CD4-positive, alpha-beta memory T cell (primary cell): ENCODE measurements around the gene PRLR. TPM values are rescaled to one million over a fixed set of nuclear protein-coding genes. Genes with fewer than 3 reads are reported as not detected.

Experiments
- CTCF ChIA-PET: fragments of 350-600 bp; sonication (Branson Sonifier 250); formaldehyde crosslinking; loops from one replicate; lab custom pipeline; 2021; ENCODE audit warnings: inconsistent platforms; ENCODE audit not compliant: partially characterized antibody; lab: Charles Lee
- POLR2A ChIA-PET: fragments of 350-600 bp; sonication (Branson Sonifier 250); formaldehyde crosslinking; loops from one replicate; lab custom pipeline; 2021; ENCODE audit not compliant: partially characterized antibody; lab: Charles Lee
- DNase-seq, 5 donors: peaks; one replicate each; pipeline versions ENCODE4 v3.0.0 to v3.0.0-alpha.2; 2020 to 2022; ENCODE audit warnings: mixed read lengths in 1 of 5
- H3K27ac ChIP-seq: one replicate; pipeline ENCODE4 v1.7.0; 2013; ENCODE audit warnings: low read depth, low read length
- H3K27me3 ChIP-seq: 2 replicates; pipeline ENCODE4 v1.7.0; 2013; ENCODE audit warnings: mild to moderate bottlenecking, low read length, moderate library complexity; ENCODE audit not compliant: insufficient read depth
- H3K36me3 ChIP-seq: 2 replicates; pipeline ENCODE4 v1.7.0; 2013; ENCODE audit warnings: mild to moderate bottlenecking, low read length, moderate library complexity; ENCODE audit not compliant: insufficient read depth
- H3K4me1 ChIP-seq: 2 replicates; pipeline ENCODE4 v1.7.0; 2013; ENCODE audit warnings: mild to moderate bottlenecking, low read length, moderate library complexity; ENCODE audit not compliant: insufficient read depth
- H3K4me3 ChIP-seq, 2 donors: one replicate each; pipeline ENCODE4 v1.7.0; 2013; ENCODE audit warnings: low read length in 2 of 2, mild to moderate bottlenecking in 1 of 2
- H3K9me3 ChIP-seq, 2 donors: one replicate each; pipeline ENCODE4 v1.7.0; 2013; ENCODE audit warnings: low read length in 2 of 2, control low read depth in 1 of 2; ENCODE audit not compliant: control insufficient read depth in 1 of 2
- H3K27ac Mint-ChIP-seq, 7 donors: one replicate each; pipeline ENCODE4 v1.8.0; 2020 to 2021; ENCODE audit warnings: mixed read lengths in 7 of 7, mild to moderate bottlenecking in 6 of 7, inconsistent platforms in 3 of 7, moderate library complexity in 3 of 7
- H3K27me3 Mint-ChIP-seq, 2 donors: one replicate each; pipeline ENCODE4 v1.8.0; 2020 to 2021; ENCODE audit warnings: mixed read lengths in 2 of 2
- H3K36me3 Mint-ChIP-seq, 2 donors: one replicate each; pipeline ENCODE4 v1.8.0; 2020 to 2021; ENCODE audit warnings: mixed read lengths in 2 of 2, inconsistent platforms in 1 of 2, mild to moderate bottlenecking in 1 of 2
- H3K4me1 Mint-ChIP-seq, 4 donors: one replicate each; pipeline ENCODE4 v1.8.0; 2020 to 2021; ENCODE audit warnings: mixed read lengths in 4 of 4, mild to moderate bottlenecking in 1 of 4
- H3K4me3 Mint-ChIP-seq, 8 donors: one replicate each; pipeline ENCODE4 v1.8.0; 2020 to 2021; ENCODE audit warnings: mixed read lengths in 8 of 8, mild to moderate bottlenecking in 7 of 8, moderate library complexity in 6 of 8, inconsistent platforms in 3 of 8
- H3K9me3 Mint-ChIP-seq, 8 donors: one replicate each; pipeline ENCODE4 v1.8.0; 2020 to 2021; ENCODE audit warnings: mixed read lengths in 8 of 8, mild to moderate bottlenecking in 5 of 8, inconsistent platforms in 3 of 8, moderate library complexity in 1 of 8
- intact Hi-C: fragments of 100-400 bp; cut with micrococcal nuclease; formaldehyde crosslinking; loops from one replicate; pipeline ENCODE4 v1.15.1; 2023
- polyA plus RNA-seq, 2 donors: library from polyadenylated mRNA; unstranded; fragments of 300-500 nt; fragmentation: Illumina TruSeq; gene quantifications; one replicate each; pipeline ENCODE4 v1.2.3, GENCODE V29; 2021
- total RNA-seq, 2 experiments: library from RNA; stranded (reverse); gene quantifications; one replicate each; pipeline ENCODE4 v1.2.3, GENCODE V29; 2021

PRLR gene
- total and polyA plus RNA-seq, 4 experiments from 2014 or later = not detected

DNA sequence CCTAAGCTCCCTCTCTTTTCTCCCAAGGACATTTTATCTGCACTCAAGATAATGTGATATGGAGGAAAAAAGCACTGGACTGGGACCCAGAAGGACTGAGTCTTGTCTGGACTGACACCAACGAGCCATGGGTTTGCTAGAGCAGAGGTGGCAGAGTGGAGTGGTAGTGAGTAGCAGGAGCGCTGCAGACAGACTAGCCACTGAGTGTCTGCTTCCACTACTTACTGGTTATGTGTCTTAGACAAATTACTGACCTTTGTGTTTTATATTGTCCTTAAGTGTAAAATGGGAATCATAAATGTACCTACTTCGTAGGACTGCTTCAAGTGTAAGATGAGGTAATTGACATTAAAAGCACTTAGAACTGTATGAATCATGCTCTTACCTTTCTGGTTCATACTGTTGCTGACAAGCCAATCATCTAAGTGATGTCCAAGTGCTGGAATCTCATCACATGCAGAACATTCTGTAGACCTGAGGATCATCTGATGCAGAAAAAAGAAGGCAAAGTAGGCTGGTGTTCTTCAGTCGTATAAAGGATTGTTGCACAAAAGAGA, 12.5 kb upstream of the PRLR start:
- no peak overlapping the region for H3K27ac Mint-ChIP-seq
- no peaks in the 10 kb centered on the region for H3K36me3 Mint-ChIP-seq

DNA sequence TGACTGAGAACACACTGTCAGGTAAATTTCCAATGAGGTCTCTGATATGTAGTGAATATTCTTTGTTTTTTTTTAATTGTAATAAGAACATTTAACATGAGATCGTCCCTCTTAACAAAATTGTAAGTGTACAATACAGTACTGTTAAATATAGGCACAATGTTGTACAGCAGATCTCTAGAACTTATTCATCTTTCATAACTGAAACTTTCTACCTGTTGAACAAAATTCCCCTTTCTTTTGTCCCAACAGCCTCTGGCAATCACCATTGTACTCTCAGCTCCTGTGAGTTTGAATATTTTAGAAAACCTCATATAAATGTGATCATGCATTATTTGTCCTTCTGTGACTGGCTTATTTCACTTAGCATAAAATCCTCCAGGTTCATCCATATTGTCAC, 10.6 kb upstream of the PRLR start:
- POLR2A ChIA-PET = no interaction called here
- intact Hi-C loops = no loop called here

More for the DNA sequence above, 12.5 kb upstream of the PRLR start:
- Mint-ChIP-seq H3K4me1 (no peaks in the 10 kb centered on the region), H3K4me3 (no peak overlapping the region), H3K9me3 (peaks cover 0 to 2% (median 0%) of the 10 kb centered on the region in 8 donors), H3K27me3 (peaks cover 5% of the 10 kb centered on the region in 2 donors)
- Histone ChIP-seq H3K9me3 (no peaks in the 10 kb centered on the region), H3K4me1 (no peaks in the 10 kb centered on the region), H3K27me3 (no peaks in the 10 kb centered on the region), H3K4me3 (no peak overlapping the region), H3K36me3 (no peaks in the 10 kb centered on the region), H3K27ac (no peak overlapping the region)
- ChIA-PET CTCF (no interaction called here), POLR2A (no interaction called here)
- intact Hi-C loops = no loop called here
- no peak for DNase-seq

DNA sequence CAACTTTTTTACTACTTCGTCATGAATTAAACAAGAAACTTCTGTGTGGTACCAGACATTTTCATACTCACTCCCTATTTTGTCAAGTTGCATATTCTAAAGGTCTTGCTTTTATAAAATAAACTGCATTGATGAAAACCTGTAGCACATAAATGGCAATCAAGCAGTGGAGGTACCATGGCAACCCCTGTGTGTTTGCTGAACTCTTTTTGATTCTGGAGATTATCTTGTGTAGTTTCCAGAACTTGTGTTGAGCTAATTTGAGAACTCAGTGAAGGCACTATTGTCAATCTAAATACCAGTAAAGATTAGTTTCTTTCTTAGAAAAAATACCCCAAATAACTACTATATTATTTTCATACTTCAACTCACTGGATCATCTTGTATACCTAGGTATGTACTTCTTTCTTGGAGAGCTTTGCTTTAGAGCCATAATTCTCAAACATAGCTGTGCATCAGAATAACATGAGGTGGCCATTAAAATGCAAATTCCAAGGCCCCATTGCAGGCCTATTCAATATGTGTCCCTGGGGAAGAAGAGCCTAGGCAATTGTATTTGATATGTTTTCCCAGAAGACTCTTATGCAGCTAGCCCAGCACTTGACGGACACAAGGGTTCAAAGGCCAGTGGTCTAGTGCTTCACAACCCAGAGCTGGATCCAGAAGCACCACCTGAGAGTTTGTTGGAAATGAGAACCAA, 9.8 kb upstream of the PRLR start:
- no peaks in the 10 kb centered on the region for H3K4me1 ChIP-seq
- no peak overlapping the region for H3K4me3 ChIP-seq
- H3K36me3 Mint-ChIP-seq = no peaks in the 10 kb centered on the region
- H3K4me1 Mint-ChIP-seq = no peaks in the 10 kb centered on the region
- DNase-seq = no peak
- no peak overlapping the region for H3K4me3 Mint-ChIP-seq
- ChIA-PET POLR2A (no interaction called here), CTCF (no interaction called here)
- H3K27ac ChIP-seq = no peak overlapping the region
- H3K27ac Mint-ChIP-seq = no peak overlapping the region
- H3K9me3 Mint-ChIP-seq = peaks cover 0 to 2% (median 0%) of the 10 kb centered on the region in 8 donors
- intact Hi-C loops = no loop called here
- no peaks in the 10 kb centered on the region for H3K27me3 ChIP-seq
- H3K9me3 ChIP-seq = no peaks in the 10 kb centered on the region
- no peaks in the 10 kb centered on the region for H3K36me3 ChIP-seq
- H3K27me3 Mint-ChIP-seq = peaks cover 1 to 4% of the 10 kb centered on the region in 2 donors

More for the DNA sequence above, 10.6 kb upstream of the PRLR start:
- no peaks in the 10 kb centered on the region for H3K27me3 ChIP-seq
- DNase-seq = no peak
- Mint-ChIP-seq H3K4me3 (no peak overlapping the region), H3K4me1 (no peaks in the 10 kb centered on the region), H3K27me3 (peaks cover 1 to 6% of the 10 kb centered on the region in 2 donors), H3K27ac (no peak overlapping the region), H3K9me3 (peaks cover 0 to 4% (median 0%) of the 10 kb centered on the region in 8 donors), H3K36me3 (no peaks in the 10 kb centered on the region)
- H3K4me3 ChIP-seq = no peak overlapping the region
- no peaks in the 10 kb centered on the region for H3K9me3 ChIP-seq
- no peaks in the 10 kb centered on the region for H3K4me1 ChIP-seq
- CTCF ChIA-PET = no interaction called here
- no peak overlapping the region for H3K27ac ChIP-seq
- no peaks in the 10 kb centered on the region for H3K36me3 ChIP-seq

DNA sequence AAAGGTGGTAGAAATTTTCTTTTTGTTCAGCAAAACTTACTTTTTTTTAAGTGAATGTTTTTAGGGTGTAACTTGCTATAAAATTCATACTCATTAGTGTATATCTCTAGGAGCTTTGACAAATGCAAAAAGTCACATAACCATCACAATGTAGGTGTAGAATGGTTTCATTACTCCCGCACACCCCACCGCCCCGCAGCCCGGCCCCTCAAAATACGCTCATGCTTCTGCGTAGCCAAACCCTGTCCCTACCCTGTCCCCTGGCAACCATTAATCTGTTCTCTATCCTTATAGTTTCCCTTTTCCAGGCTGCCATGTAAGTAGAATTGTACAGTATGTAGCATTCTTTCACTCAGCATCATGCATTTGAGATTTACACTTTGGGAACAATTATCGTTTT, 9.2 kb upstream of the PRLR start:
- CTCF ChIA-PET = no interaction called here

DNA sequence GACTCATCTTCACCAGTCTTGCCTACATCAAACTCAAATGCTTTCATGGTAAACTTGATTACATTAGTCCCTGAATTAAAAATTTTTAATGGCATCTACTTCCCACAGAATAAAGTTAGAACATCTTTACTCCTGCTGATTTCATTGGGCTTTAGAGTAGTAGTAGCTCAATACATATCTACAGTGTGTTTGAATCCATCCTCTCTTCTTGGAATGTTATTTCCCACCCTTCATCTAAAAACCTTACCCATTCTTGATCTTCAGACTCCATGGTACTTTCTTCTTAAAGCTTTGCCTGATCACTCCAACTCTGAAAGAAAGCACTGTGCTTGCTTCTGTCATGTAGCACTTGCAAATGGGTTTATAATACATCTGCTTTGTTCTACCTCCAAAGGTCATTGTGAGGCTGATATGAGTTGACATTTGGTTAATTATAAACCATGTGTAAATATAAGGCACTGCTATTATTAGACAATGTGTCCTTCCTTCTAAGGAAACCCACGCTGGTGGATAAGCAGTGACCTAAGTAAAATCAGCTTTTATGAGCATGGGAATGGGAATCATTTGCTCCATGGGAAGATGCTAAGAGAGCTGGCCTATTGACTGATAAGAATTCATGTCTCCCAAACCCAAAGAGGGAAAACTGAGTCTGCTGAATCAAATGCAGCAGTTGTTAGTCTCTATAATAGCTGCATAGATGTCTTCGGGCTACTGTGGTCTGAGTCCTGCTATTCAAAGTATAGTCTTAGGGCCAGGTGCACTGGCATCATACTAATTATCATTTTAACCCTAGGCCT, 7.5 kb upstream of the PRLR start:
- Histone ChIP-seq H3K36me3 (no peaks in the 10 kb centered on the region), H3K9me3 (no peaks in the 10 kb centered on the region), H3K4me3 (no peak overlapping the region), H3K4me1 (no peaks in the 10 kb centered on the region), H3K27ac (no peak overlapping the region), H3K27me3 (no peaks in the 10 kb centered on the region)
- Mint-ChIP-seq H3K9me3 (peaks cover 0 to 2% (median 0%) of the 10 kb centered on the region in 8 donors), H3K4me3 (no peak overlapping the region), H3K27me3 (peaks cover 3 to 4% of the 10 kb centered on the region in 2 donors), H3K36me3 (no peaks in the 10 kb centered on the region), H3K4me1 (no peaks in the 10 kb centered on the region), H3K27ac (no peak overlapping the region)
- DNase-seq = no peak
- intact Hi-C loops = no loop called here
- CTCF ChIA-PET = no interaction called here
- POLR2A ChIA-PET = no interaction called here

More for the DNA sequence above, 9.2 kb upstream of the PRLR start:
- Histone ChIP-seq H3K4me1 (no peaks in the 10 kb centered on the region), H3K27ac (no peak overlapping the region), H3K36me3 (no peaks in the 10 kb centered on the region), H3K9me3 (no peaks in the 10 kb centered on the region), H3K4me3 (no peak overlapping the region), H3K27me3 (no peaks in the 10 kb centered on the region)
- Mint-ChIP-seq H3K27ac (no peak overlapping the region), H3K27me3 (peaks cover 1 to 4% of the 10 kb centered on the region in 2 donors), H3K36me3 (no peaks in the 10 kb centered on the region), H3K9me3 (peaks cover 0 to 2% (median 0%) of the 10 kb centered on the region in 8 donors), H3K4me1 (no peaks in the 10 kb centered on the region), H3K4me3 (no peak overlapping the region)
- POLR2A ChIA-PET = no interaction called here
- intact Hi-C loops = no loop called here
- DNase-seq = no peak

DNA sequence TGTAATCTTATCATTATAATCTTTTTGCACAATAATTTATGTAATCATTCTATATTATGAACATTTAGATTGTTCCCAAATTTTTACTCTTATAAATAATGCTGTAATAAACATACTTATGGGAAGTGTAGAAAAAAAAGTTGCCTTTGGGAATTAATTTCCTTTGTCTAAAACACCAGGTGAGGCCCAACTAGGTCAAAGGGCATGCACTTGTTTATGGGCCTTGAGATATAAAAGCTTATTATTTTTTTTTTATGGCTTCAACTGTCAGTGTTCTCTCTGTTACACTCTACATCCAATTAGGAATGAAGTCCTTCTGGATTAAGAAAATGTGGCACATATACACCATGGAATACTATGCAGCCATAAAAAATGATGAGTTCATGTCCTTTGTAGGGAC, 6.5 kb upstream of the PRLR start:
- no peak for DNase-seq
- ChIA-PET POLR2A (no interaction called here), CTCF (no interaction called here)
- Mint-ChIP-seq H3K9me3 (peaks cover 0 to 2% (median 0%) of the 10 kb centered on the region in 8 donors), H3K27me3 (peaks cover 4 to 10% of the 10 kb centered on the region in 2 donors), H3K36me3 (no peaks in the 10 kb centered on the region), H3K4me1 (no peaks in the 10 kb centered on the region), H3K27ac (no peak overlapping the region), H3K4me3 (no peak overlapping the region)
- Histone ChIP-seq H3K36me3 (no peaks in the 10 kb centered on the region), H3K9me3 (no peaks in the 10 kb centered on the region), H3K4me1 (no peaks in the 10 kb centered on the region), H3K27ac (no peak overlapping the region), H3K4me3 (no peak overlapping the region), H3K27me3 (no peaks in the 10 kb centered on the region)
- intact Hi-C loops = no loop called here

DNA sequence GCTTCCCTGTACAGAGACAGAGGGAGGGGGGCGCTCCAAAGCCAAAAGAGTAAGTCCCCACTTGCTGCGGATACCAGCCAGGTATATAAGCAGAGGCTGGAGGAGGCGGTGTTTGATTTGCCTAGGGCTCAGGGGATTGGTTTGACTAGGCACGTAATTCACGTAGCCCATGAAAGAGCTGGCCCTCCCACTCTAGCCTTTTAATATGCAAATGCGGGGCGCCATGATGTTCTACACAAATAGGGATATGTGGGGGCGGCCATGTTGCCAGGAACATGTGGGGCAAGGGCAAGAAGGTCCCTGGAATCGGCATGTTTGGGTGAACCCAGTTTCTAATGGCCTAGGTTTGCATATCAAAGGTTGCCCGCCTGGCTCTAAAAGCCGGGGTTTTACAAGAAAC, 3.3 kb upstream of the PRLR start:
- CTCF ChIA-PET = no interaction called here
- Histone ChIP-seq H3K4me1 (peaks cover 12% of the 10 kb centered on the region), H3K27me3 (peaks cover 15% of the 10 kb centered on the region), H3K36me3 (no peaks in the 10 kb centered on the region), H3K4me3 (no peak overlapping the region), H3K9me3 (no peaks in the 10 kb centered on the region), H3K27ac (no peak overlapping the region)
- DNase-seq = no peak
- Mint-ChIP-seq H3K9me3 (peaks cover 0 to 2% (median 0%) of the 10 kb centered on the region in 8 donors), H3K4me1 (peaks cover 3 to 20% (median 13%) of the 10 kb centered on the region in 4 donors), H3K27me3 (peaks cover 24 to 27% of the 10 kb centered on the region in 2 donors), H3K4me3 (no peak overlapping the region), H3K27ac (no peak overlapping the region), H3K36me3 (no peaks in the 10 kb centered on the region)
- intact Hi-C loops = no loop called here
- POLR2A ChIA-PET = no interaction called here
